ENCODE measurements around the gene TOP3B. TPM values are rescaled to one million over a fixed set of nuclear protein-coding genes. Genes with fewer than 3 reads are reported as not detected.

The TOP3B gene
- total RNA-seq, 4 donors from 2014 or later = 4.6 to 36.6 (median 23.4) TPM

- TF ChIP-seq POLR2A (IDR thresholded peaks at IDR 0.05) = no peak
- TF ChIP-seq, protein P1, sequence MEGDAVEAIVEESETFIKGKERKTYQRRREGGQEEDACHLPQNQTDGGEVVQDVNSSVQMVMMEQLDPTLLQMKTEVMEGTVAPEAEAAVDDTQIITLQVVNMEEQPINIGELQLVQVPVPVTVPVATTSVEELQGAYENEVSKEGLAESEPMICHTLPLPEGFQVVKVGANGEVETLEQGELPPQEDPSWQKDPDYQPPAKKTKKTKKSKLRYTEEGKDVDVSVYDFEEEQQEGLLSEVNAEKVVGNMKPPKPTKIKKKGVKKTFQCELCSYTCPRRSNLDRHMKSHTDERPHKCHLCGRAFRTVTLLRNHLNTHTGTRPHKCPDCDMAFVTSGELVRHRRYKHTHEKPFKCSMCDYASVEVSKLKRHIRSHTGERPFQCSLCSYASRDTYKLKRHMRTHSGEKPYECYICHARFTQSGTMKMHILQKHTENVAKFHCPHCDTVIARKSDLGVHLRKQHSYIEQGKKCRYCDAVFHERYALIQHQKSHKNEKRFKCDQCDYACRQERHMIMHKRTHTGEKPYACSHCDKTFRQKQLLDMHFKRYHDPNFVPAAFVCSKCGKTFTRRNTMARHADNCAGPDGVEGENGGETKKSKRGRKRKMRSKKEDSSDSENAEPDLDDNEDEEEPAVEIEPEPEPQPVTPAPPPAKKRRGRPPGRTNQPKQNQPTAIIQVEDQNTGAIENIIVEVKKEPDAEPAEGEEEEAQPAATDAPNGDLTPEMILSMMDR (IDR thresholded peaks at IDR 0.05) = no peak
- WGBS, 2 donors = 87 to 95% methylated on average over 7 to 10 of the region's 10 CpGs
Measured at GRCh38 chr22:22018825-22019658, 36.5 kb upstream of the TOP3B start.

DNA sequence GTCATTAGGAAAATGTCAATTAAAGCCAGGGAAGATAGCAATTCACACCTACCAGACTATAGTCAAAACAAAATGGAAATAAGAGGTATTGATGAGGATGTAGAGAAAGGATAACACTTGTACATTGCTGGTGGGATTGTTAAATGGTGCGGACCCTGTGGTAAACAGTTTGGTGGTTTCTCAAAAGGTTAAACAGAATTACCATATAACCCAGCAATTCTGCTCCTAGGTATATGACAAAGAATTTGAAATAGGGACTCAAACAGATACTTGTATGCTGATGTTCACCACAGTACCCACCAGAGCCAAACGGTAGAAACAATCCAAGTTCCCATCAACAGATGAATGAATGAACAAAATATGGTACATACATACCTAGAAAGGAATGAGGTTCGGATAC lies 33.0 kb upstream of the TOP3B start:
- 66 to 80% methylated on average over 3 of the region's 3 CpGs for WGBS, 2 donors

More at GRCh38 chr22:22018825-22019658, 36.5 kb upstream of the TOP3B start:
- no peaks in the 10 kb centered on the region for H3K36me3 ChIP-seq
- DNase-seq = no peak
- H3K4me1 ChIP-seq = no peaks in the 10 kb centered on the region
- H3K4me3 ChIP-seq = no peak overlapping the region
- intact Hi-C loops (cut with DNase I) = no loop called here
- no peaks in the 10 kb centered on the region for H3K9me3 ChIP-seq
- H3K27ac ChIP-seq = no peak overlapping the region
- peaks cover 0 to 11% (median 0%) of the 10 kb centered on the region in 4 donors for H3K27me3 ChIP-seq

GRCh38 chr22:22014285-22014659 lies 31.7 kb upstream of the TOP3B start:
- Histone ChIP-seq H3K4me1 (no peaks in the 10 kb centered on the region), H3K4me3 (no peak overlapping the region), H3K27me3 (peaks cover 0 to 52% (median 0%) of the 10 kb centered on the region in 4 donors), H3K9me3 (no peaks in the 10 kb centered on the region), H3K36me3 (no peaks in the 10 kb centered on the region), H3K27ac (no peak overlapping the region)
- no peak for DNase-seq
- TF ChIP-seq, protein P1 (IDR thresholded peaks at IDR 0.05) = no peak
- no peak for TF ChIP-seq POLR2A (IDR thresholded peaks at IDR 0.05)
- 89 to 91% methylated on average over 9 of the region's 9 CpGs for WGBS, 2 donors
- intact Hi-C loops (cut with DNase I) = no loop called here

More for the DNA sequence above, 33.0 kb upstream of the TOP3B start:
- TF ChIP-seq, protein P1 (IDR thresholded peaks at IDR 0.05) = no peak
- no peak overlapping the region for H3K27ac ChIP-seq
- no peaks in the 10 kb centered on the region for H3K36me3 ChIP-seq
- intact Hi-C loops (cut with DNase I) = no loop called here
- no peak overlapping the region for H3K4me3 ChIP-seq
- no peak for DNase-seq
- H3K9me3 ChIP-seq = no peaks in the 10 kb centered on the region
- H3K4me1 ChIP-seq = no peaks in the 10 kb centered on the region
- peaks cover 0 to 40% (median 0%) of the 10 kb centered on the region in 4 donors for H3K27me3 ChIP-seq

GRCh38 chr22:22013559-22014284 lies 31.1 kb upstream of the TOP3B start:
- WGBS, 2 donors = 91 to 93% methylated on average over 6 to 7 of the region's 7 CpGs
- no peaks in the 10 kb centered on the region for H3K36me3 ChIP-seq

More at GRCh38 chr22:22013559-22014284, 31.1 kb upstream of the TOP3B start:
- TF ChIP-seq, protein P1 (IDR thresholded peaks at IDR 0.05) = no peak
- no peak for TF ChIP-seq POLR2A (IDR thresholded peaks at IDR 0.05)
- H3K27ac ChIP-seq = no peak overlapping the region
- H3K9me3 ChIP-seq = no peaks in the 10 kb centered on the region
- intact Hi-C loops (cut with DNase I) = no loop called here
- peaks cover 0 to 57% (median 0%) of the 10 kb centered on the region in 4 donors for H3K27me3 ChIP-seq
- no peaks in the 10 kb centered on the region for H3K4me1 ChIP-seq
- no peak overlapping the region for H3K4me3 ChIP-seq
- DNase-seq = no peak
